Nephron (organoid): ENCODE data around the gene PRDM16.

Source experiments
- H3K27ac Mint-ChIP-seq, 3 experiments: 2 replicates each; pipeline ENCODE4 v1.8.0; 2020; ENCODE audit warnings: mixed read lengths in 3 of 3, mild to moderate bottlenecking in 2 of 3, moderate library complexity in 1 of 3
- H3K27me3 Mint-ChIP-seq: 2 replicates; pipeline ENCODE4 v1.8.0; 2021; ENCODE audit warnings: low read depth, mild to moderate bottlenecking, moderate library complexity, mixed read lengths
- H3K36me3 Mint-ChIP-seq: 2 replicates; pipeline ENCODE4 v1.8.0; 2020; ENCODE audit warnings: low read depth, mixed read lengths
- H3K4me1 Mint-ChIP-seq: 2 replicates; pipeline ENCODE4 v1.8.0; 2020; ENCODE audit warnings: mixed read lengths
- H3K4me3 Mint-ChIP-seq, 3 experiments: 2 replicates each; pipeline ENCODE4 v1.8.0; 2020; ENCODE audit warnings: mild to moderate bottlenecking in 3 of 3, mixed read lengths in 3 of 3, moderate library complexity in 2 of 3
- H3K9me3 Mint-ChIP-seq: 2 replicates; pipeline ENCODE4 v1.8.0; 2020; ENCODE audit warnings: mixed read lengths
- TF ChIP-seq, protein P1 (sequence below), 3 experiments: fragments of 200-600 bp; sonication (generic); IDR thresholded peaks; one replicate each; pipeline ENCODE4 v1.5.0; 2021; ENCODE audit warnings: antibody characterized with exemption in 3 of 3; ENCODE audit not compliant: unreplicated experiment in 3 of 3

The PRDM16 gene

DNA sequence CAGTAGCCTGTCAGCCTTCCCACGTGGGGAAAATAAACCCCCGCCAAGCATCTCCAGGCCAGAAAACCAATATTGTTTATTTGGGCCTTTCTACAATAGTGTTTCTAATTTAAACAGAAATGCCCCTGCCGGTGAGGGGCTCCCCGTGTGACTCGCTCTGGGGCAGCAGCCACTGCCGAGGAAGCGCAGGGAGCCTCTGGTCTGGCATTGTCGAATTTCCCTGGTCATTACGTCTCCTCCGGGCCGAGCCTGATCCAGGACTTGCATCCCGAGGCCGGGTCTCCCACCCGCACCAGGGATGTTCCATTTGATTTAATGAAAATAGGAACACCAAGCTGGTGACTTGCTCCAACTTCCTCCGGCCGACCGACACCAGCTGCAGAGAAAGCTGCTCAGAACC lies 20.5 kb downstream of the PRDM16 start:
- Mint-ChIP-seq H3K4me3 (no peak overlapping the region), H3K27me3 (peaks cover 46% of the 10 kb centered on the region), H3K36me3 (no peaks in the 10 kb centered on the region), H3K27ac (no peak overlapping the region), H3K9me3 (no peaks in the 10 kb centered on the region), H3K4me1 (peaks cover 6% of the 10 kb centered on the region)
- TF ChIP-seq, protein P1, sequence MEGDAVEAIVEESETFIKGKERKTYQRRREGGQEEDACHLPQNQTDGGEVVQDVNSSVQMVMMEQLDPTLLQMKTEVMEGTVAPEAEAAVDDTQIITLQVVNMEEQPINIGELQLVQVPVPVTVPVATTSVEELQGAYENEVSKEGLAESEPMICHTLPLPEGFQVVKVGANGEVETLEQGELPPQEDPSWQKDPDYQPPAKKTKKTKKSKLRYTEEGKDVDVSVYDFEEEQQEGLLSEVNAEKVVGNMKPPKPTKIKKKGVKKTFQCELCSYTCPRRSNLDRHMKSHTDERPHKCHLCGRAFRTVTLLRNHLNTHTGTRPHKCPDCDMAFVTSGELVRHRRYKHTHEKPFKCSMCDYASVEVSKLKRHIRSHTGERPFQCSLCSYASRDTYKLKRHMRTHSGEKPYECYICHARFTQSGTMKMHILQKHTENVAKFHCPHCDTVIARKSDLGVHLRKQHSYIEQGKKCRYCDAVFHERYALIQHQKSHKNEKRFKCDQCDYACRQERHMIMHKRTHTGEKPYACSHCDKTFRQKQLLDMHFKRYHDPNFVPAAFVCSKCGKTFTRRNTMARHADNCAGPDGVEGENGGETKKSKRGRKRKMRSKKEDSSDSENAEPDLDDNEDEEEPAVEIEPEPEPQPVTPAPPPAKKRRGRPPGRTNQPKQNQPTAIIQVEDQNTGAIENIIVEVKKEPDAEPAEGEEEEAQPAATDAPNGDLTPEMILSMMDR (IDR thresholded peaks at IDR 0.05; ENCODE audit: unreplicated experiment in 3 of 3): no peak

DNA sequence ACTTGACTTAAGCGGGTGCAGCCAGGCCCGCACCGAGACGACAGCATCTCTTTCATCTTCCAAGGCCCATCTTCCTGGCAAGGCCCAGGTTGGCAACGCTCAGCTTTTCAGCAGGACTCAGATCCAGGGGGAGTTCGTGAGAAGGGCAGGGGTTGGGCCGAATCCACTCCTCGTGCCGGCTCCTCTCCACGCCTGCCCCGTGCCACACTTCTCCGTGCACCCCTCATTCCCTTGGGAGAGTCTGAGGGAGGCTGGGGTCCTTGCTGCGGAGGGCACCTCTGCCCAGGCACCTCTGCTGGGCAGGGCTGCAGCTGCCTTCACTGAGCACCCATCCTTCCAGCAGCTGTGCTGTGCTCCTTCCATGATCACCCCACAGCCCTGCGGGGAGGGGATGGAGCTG lies 22.3 kb downstream of the PRDM16 start:
- Mint-ChIP-seq H3K27me3 (peaks cover 51% of the 10 kb centered on the region), H3K9me3 (no peaks in the 10 kb centered on the region), H3K36me3 (no peaks in the 10 kb centered on the region), H3K27ac (no peak overlapping the region), H3K4me3 (no peak overlapping the region), H3K4me1 (peaks cover 6% of the 10 kb centered on the region)
- TF ChIP-seq, protein P1 (IDR thresholded peaks at IDR 0.05; ENCODE audit: unreplicated experiment in 3 of 3): no peak

DNA sequence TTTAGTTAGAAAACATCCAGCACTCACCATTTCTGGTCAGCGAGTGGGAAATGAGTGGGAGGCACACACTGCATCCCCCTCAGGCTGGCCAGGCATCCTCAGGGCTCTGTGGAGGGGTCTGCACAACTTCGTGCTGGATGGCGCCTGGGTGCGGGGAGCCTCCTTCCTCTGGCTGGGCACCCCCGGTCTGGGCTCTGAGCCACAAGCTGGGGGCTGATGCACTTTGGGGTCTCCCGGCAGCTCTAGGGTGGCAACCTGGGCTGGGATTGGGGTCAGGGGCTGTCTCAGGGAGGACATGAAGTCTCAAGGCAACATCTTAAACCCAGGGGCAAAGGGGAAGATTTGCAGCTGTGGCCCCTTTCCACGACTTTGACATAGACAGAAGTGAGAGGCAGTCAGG lies 23.5 kb downstream of the PRDM16 start:
- Mint-ChIP-seq H3K36me3 (no peaks in the 10 kb centered on the region), H3K4me1 (peaks cover 6% of the 10 kb centered on the region), H3K27ac (no peak overlapping the region), H3K4me3 (no peak overlapping the region), H3K9me3 (no peaks in the 10 kb centered on the region), H3K27me3 (peaks cover 47% of the 10 kb centered on the region)
- TF ChIP-seq, protein P1 (IDR thresholded peaks at IDR 0.05; ENCODE audit: unreplicated experiment in 3 of 3): no peak

DNA sequence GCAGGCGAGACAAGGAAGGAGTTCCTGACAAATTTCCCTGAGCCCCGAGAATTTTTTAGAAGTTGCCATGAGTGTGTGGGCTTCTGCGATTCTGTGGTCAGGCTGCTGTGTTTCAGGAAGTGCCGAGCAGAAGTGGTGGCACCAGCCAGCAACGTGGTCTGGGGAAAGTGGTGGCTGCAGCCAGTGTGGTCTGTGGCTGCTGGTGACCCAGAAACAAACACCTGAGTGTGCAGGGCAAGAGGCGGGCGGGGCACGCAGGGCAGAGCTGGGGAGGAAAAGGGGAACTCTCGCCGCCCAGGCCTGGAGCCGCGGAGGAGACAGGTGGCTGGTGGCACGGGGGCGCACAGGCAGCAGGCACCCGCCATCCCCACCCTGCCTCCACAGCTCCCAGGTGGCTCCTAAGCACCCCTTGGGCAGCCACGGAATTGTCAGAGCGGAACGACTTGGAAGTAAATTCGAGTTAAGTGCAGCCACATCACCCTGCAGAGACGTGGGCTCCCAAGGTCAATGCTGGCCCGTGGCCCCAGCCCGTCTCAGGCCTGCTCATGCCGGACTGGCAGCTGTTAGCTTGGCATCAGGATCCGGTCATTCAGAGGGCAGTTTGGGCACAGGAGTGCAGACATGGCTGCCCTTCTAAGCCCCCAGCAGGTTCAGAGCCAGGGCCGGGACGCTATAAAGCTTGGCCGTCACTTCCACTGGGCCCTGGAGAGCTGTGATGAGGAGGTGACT lies 25.1 kb downstream of the PRDM16 start:
- Mint-ChIP-seq H3K27me3 (peaks cover 41% of the 10 kb centered on the region), H3K4me1 (no peaks in the 10 kb centered on the region), H3K9me3 (no peaks in the 10 kb centered on the region), H3K27ac (no peak overlapping the region), H3K4me3 (no peak overlapping the region), H3K36me3 (no peaks in the 10 kb centered on the region)
- TF ChIP-seq, protein P1 (IDR thresholded peaks at IDR 0.05; ENCODE audit: unreplicated experiment in 3 of 3): no peak

DNA sequence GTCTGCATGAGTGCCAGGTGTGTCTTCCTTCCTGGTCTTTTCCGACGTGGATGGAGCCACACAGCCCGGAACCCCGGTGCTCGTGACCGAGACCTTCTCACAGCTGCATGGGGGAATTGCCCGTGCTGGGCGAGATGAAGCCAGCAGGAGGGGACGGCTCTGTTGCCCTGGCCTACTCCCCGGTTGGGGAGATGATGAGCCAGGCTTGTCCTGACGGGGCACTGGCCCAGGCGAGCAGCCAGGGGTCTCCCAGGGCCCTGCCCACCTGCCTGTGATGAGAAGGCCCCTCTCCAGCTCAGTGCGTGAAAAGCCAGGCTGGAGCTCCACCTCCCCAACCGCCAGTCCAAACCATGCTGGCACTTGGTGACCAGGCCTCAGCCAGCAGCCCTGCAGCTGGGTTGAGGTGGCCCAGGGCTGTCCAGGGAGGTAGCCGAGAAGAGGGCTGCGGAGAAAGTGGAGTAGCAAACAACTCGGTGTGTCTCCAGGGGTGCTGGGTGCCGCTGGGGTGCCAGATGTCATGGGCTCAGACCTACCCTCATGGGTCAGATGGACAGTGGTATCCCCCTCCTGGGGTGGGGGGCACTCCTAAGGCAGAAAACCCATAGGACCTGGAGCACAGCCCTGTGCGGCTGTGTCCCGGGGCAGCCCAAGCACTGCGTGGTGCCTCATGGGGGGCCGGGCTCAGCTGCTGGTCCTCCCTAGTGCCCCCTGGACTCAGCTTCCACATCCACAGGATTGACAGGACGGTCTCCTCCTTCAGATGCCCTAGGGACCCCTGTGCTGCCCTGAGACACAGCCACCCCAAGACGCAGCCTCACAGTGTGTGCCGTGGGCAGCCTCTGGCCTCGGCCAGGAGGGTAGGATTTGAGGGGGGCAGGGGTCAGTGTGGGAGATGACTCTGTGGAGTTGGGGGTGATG lies 26.1 kb downstream of the PRDM16 start:
- TF ChIP-seq, protein P1 (IDR thresholded peaks at IDR 0.05; ENCODE audit: unreplicated experiment in 3 of 3): no peak
- Mint-ChIP-seq H3K27ac (no peak overlapping the region), H3K4me1 (no peaks in the 10 kb centered on the region), H3K9me3 (no peaks in the 10 kb centered on the region), H3K36me3 (no peaks in the 10 kb centered on the region), H3K4me3 (no peak overlapping the region), H3K27me3 (peaks cover 40% of the 10 kb centered on the region)
